GM12878 (cell line): ENCODE data around the gene GLB1L3. TPM values are rescaled to one million over a fixed set of nuclear protein-coding genes. Genes with fewer than 3 reads are reported as not detected.

ENCODE experiments used
- ATAC-seq: fragments of 200-7000 bp; cut with Tn5 transposase; 3 replicates; pipeline ENCODE4 v1.9.1; 2020; ENCODE audit warnings: mild to moderate bottlenecking, moderate library complexity
- BruUV-seq: library from RNA; stranded (reverse); fragments of 400-500 nt; replicated peaks from 2 replicates; lab custom pipeline; 2021; lab: Mats Ljungman, UMichigan
- CTCF ChIA-PET: fragments of 300-600 bp; sonication (Branson Sonifier 250); formaldehyde crosslinking; extraction: SDS; loops from one replicate; lab custom pipeline; 2021; ENCODE audit warnings: inconsistent platforms; lab: Yijun Ruan, JAX
- POLR2A ChIA-PET: fragments of 350-600 bp; formaldehyde crosslinking; extraction: SDS; loops from one replicate; lab custom pipeline; 2021; ENCODE audit warnings: inconsistent platforms; lab: Charles Lee
- RAD21 ChIA-PET: fragments of 300-600 bp; sonication (Branson Sonifier 250); formaldehyde crosslinking; loops from one replicate; lab custom pipeline; 2023; ENCODE audit warnings: antibody characterized with exemption; ENCODE audit not compliant: unreplicated experiment; lab: Charles Lee
- SMC1A ChIA-PET: fragments of 300-600 bp; sonication (Branson Sonifier 250); formaldehyde crosslinking; loops from one replicate; lab custom pipeline; 2023; ENCODE audit not compliant: unreplicated experiment, uncharacterized antibody; lab: Charles Lee
- DNase-seq: peaks from one replicate; pipeline ENCODE4 v3.0.0-alpha.2; 2011; ENCODE audit warnings: low read depth, low spot score
- FAIRE-seq: peaks from 3 replicates; lab custom pipeline; 2011; peaks lifted over from hg19 to GRCh38; lab: Jason Lieb, UNC
- H2AFZ ChIP-seq: 2 replicates; pipeline ENCODE4 v1.6.0; 2011; ENCODE audit warnings: low read depth, low read length, control low read depth; ENCODE audit not compliant: control insufficient read depth
- H3K27ac ChIP-seq: 2 replicates; pipeline ENCODE4 v1.5.1; 2011; ENCODE audit warnings: control low read depth; ENCODE audit not compliant: control insufficient read depth, insufficient read depth
- H3K27me3 ChIP-seq, 2 experiments: replicated peaks in 1 of 2; 2 replicates each; pipeline versions ENCODE4 v1.6.0 to v1.6.1; 2011; ENCODE audit warnings: low read length in 1 of 2; ENCODE audit not compliant: control insufficient read depth in 2 of 2, insufficient read depth in 2 of 2
- H3K36me3 ChIP-seq, 2 experiments: 2 replicates each; pipeline ENCODE4 v1.5.1; 2011; ENCODE audit warnings: low read length in 1 of 2; ENCODE audit not compliant: control insufficient read depth in 2 of 2, insufficient read depth in 2 of 2
- H3K4me1 ChIP-seq: 2 replicates; pipeline ENCODE4 v1.6.1; 2011; ENCODE audit warnings: mild to moderate bottlenecking, low read length, moderate library complexity, mixed read lengths; ENCODE audit not compliant: control insufficient read depth, insufficient read depth
- H3K4me2 ChIP-seq: 2 replicates; pipeline ENCODE4 v1.6.0; 2011; ENCODE audit warnings: control low read depth; ENCODE audit not compliant: control insufficient read depth, insufficient read depth
- H3K4me3 ChIP-seq: fragments of 200-600 bp; sonication (generic); 2 replicates; pipeline ENCODE4 v1.5.1; 2016
- H3K79me2 ChIP-seq: 2 replicates; pipeline ENCODE4 v1.6.0; 2011; ENCODE audit warnings: low read length; ENCODE audit not compliant: control insufficient read depth, insufficient read depth
- H3K9ac ChIP-seq: 2 replicates; pipeline ENCODE4 v1.8.0; 2011; ENCODE audit warnings: low read length, control low read depth, mixed read lengths; ENCODE audit not compliant: control insufficient read depth, insufficient read depth
- H3K9me3 ChIP-seq: replicated peaks from 3 replicates; pipeline ENCODE4 v1.5.1; 2011; ENCODE audit warnings: mild to moderate bottlenecking, low read length; ENCODE audit not compliant: control insufficient read depth, insufficient read depth
- H4K20me1 ChIP-seq: 2 replicates; pipeline ENCODE4 v1.6.0; 2011; ENCODE audit not compliant: control insufficient read depth, insufficient read depth
- BCL11A ChIP-seq: IDR thresholded peaks from 2 replicates; pipeline ENCODE4 v1.6.1; 2011; ENCODE audit warnings: low read depth, low read length
- BMI1 ChIP-seq: fragments of 450-650 bp; IDR thresholded peaks from 2 replicates; pipeline ENCODE4 v1.6.1; 2016; ENCODE audit warnings: mild to moderate bottlenecking, moderate library complexity, borderline replicate concordance
- CBX3 ChIP-seq: fragments of 200-600 bp; sonication (generic); IDR thresholded peaks from 2 replicates; pipeline ENCODE4 v1.6.1; 2016; ENCODE audit warnings: low read depth, borderline replicate concordance
- EZH2 ChIP-seq: IDR thresholded peaks from 2 replicates; pipeline ENCODE4 v1.6.1; 2012; ENCODE audit warnings: low read depth, mild to moderate bottlenecking, control low read depth, inconsistent platforms, low read length, borderline replicate concordance; ENCODE audit not compliant: control insufficient read depth
- NFYB ChIP-seq: IDR thresholded peaks from 2 replicates; pipeline ENCODE4 v1.6.1; 2011; ENCODE audit warnings: low read depth, mild to moderate bottlenecking, low read length, improper control_type of control experiment, moderate library complexity; ENCODE audit not compliant: insufficient read depth
- PAX5 ChIP-seq: IDR thresholded peaks from 2 replicates; pipeline ENCODE4 v1.6.1; 2011; ENCODE audit warnings: low read depth, low read length, borderline replicate concordance
- TARDBP ChIP-seq: IDR thresholded peaks from 2 replicates; pipeline ENCODE4 v1.6.1; 2016; ENCODE audit warnings: borderline replicate concordance
- WRNIP1 ChIP-seq: IDR thresholded peaks from 2 replicates; pipeline ENCODE4 v1.6.1; 2011; ENCODE audit warnings: low read depth, low read length, improper control_type of control experiment, borderline replicate concordance
- WGBS: methylation state at CpG from one replicate; pipeline ENCODE4 v1.1.6; 2016; ENCODE audit warnings: low lambda C conversion rate; ENCODE audit not compliant: insufficient replicate concordance, insufficient coverage; ENCODE audit errors: missing lambda C conversion rate; 5-methylcytosine and 5-hydroxymethylcytosine counted together
- in situ Hi-C: fragments of 300-500 bp; cut with MboI; formaldehyde crosslinking; loops from 9 replicates; pipeline ENCODE4 v1.14.3; 2018; ENCODE audit warnings: mixed read lengths
- intact Hi-C: fragments of 100-400 bp; cut with micrococcal nuclease; formaldehyde crosslinking; loops from one replicate; pipeline ENCODE4 v1.14.2; 2022; ENCODE audit not compliant: unreplicated experiment
- polyA plus RNA-seq, 11 experiments: library from polyadenylated mRNA; depleted of rRNA in 4 of 11; unstranded in 6 of 11; stranded (reverse) in 5 of 11; fragments of >200 nt; fragmentation: Nextera tagmentation in 4 of 11; fragmentation: Illumina TruSeq in 1 of 11; extraction: Ambion mirVana in 4 of 11; extraction: Trizol in 1 of 11; gene quantifications; 1 replicate in 1 of 11; 2 replicates in 10 of 11; pipeline versions ENCODE4 v1.2.1 to v1.2.3, GENCODE V29; 2011 to 2016; ENCODE audit warnings: inconsistent platforms in 2 of 11, missing spikeins in 2 of 11, low read depth in 1 of 11
- total RNA-seq, 4 experiments: library from RNA; depleted of rRNA in 3 of 4; stranded (reverse); fragments of >200 nt in 3 of 4; fragmentation: Illumina TruSeq in 1 of 4; extraction: Trizol in 1 of 4; gene quantifications; 2 replicates each; pipeline versions ENCODE4 v1.2.1 to v1.2.3, GENCODE V29; 2013 to 2021
- TF ChIP-seq, protein P1 (sequence below): fragments of 450-650 bp; conservative IDR thresholded peaks from 2 replicates; pipeline ENCODE4 v1.6.1; 2017; ENCODE audit warnings: mild to moderate bottlenecking, moderate library complexity
- TF ChIP-seq, protein P2 (sequence below): IDR thresholded peaks from 2 replicates; pipeline ENCODE4 v1.6.1; 2011; ENCODE audit warnings: low read depth, low read length, improper control_type of control experiment, borderline replicate concordance
- TF ChIP-seq, protein P3 (sequence below): fragments of 450-650 bp; IDR thresholded peaks from 2 replicates; pipeline ENCODE4 v1.6.1; 2017; ENCODE audit warnings: mild to moderate bottlenecking
- TF ChIP-seq, protein P4 (sequence below): fragments of 450-650 bp; IDR thresholded peaks from 2 replicates; pipeline ENCODE4 v1.6.1; 2017; ENCODE audit warnings: antibody characterized with exemption, mild to moderate bottlenecking, moderate library complexity
- TF ChIP-seq, protein P5 (sequence below): fragments of 450-650 bp; formaldehyde crosslinking; IDR thresholded peaks from 2 replicates; pipeline ENCODE4 v1.5.0; 2022; ENCODE audit warnings: mild to moderate bottlenecking, missing genetic modification characterization

Gene GLB1L3
- total and polyA plus RNA-seq, 10 of the 15 experiments (the other 5 are each of a cell fraction or from before 2014, with no cell fraction given) = 0.53 to 2.9 (median 1.9) TPM; not detected in 1

DNA sequence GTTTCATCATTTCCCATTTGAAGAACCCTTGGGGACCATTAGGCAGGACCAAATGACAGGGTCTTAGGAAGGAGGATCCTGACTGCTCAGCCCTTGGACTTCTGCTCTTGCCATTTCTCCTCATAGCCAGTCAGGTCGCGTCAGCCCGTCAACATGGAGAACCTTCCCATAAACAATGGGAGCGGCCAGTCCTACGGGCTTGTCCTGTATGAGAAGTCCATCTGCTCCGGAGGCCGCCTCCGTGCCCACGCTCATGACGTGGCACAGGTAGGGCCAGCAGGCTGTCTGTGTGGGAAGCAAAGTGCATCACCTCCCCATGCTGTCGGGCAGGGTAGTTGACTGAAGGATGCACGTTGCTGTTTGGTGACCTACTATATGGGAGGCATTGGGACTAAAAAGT, 36.0 kb downstream of the GLB1L3 start:
- H3K4me1 ChIP-seq = no peaks in the 10 kb centered on the region
- no TSS peak for BruUV-seq
- 59% methylated on average over 12 of the region's 12 CpGs for WGBS
- FAIRE-seq = no peak
- ChIA-PET CTCF (no interaction called here), RAD21 (no interaction called here), SMC1A (no interaction called here), POLR2A (no interaction called here)
- no peaks in the 10 kb centered on the region for H3K36me3 ChIP-seq
- H3K9me3 ChIP-seq = no peaks in the 10 kb centered on the region; the same call in 2 of the 3 replicates
- no peaks in the 10 kb centered on the region for H3K79me2 ChIP-seq
- in situ Hi-C loops = no loop called here
- ATAC-seq = no peak
- H3K4me3 ChIP-seq = no peak overlapping the region
- no peak overlapping the region for H3K27ac ChIP-seq
- intact Hi-C loops = no loop called here
- no peak overlapping the region for H3K9ac ChIP-seq
- no peaks in the 10 kb centered on the region for H4K20me1 ChIP-seq
- DNase-seq = no peak
- no peaks in the 10 kb centered on the region for H3K27me3 ChIP-seq
- no peak overlapping the region for H2AFZ ChIP-seq
- H3K4me2 ChIP-seq = no peak overlapping the region
- TF ChIP-seq, protein P1, sequence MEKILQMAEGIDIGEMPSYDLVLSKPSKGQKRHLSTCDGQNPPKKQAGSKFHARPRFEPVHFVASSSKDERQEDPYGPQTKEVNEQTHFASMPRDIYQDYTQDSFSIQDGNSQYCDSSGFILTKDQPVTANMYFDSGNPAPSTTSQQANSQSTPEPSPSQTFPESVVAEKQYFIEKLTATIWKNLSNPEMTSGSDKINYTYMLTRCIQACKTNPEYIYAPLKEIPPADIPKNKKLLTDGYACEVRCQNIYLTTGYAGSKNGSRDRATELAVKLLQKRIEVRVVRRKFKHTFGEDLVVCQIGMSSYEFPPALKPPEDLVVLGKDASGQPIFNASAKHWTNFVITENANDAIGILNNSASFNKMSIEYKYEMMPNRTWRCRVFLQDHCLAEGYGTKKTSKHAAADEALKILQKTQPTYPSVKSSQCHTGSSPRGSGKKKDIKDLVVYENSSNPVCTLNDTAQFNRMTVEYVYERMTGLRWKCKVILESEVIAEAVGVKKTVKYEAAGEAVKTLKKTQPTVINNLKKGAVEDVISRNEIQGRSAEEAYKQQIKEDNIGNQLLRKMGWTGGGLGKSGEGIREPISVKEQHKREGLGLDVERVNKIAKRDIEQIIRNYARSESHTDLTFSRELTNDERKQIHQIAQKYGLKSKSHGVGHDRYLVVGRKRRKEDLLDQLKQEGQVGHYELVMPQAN = no peak
- TF ChIP-seq BCL11A (no peak), CBX3 (no peak), WRNIP1 (no peak), TARDBP (no peak), NFYB (no peak), EZH2 (no peak), PAX5 (no peak), BMI1 (no peak)
- TF ChIP-seq, protein P2, sequence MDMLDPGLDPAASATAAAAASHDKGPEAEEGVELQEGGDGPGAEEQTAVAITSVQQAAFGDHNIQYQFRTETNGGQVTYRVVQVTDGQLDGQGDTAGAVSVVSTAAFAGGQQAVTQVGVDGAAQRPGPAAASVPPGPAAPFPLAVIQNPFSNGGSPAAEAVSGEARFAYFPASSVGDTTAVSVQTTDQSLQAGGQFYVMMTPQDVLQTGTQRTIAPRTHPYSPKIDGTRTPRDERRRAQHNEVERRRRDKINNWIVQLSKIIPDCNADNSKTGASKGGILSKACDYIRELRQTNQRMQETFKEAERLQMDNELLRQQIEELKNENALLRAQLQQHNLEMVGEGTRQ = no peak
- TF ChIP-seq, protein P3, sequence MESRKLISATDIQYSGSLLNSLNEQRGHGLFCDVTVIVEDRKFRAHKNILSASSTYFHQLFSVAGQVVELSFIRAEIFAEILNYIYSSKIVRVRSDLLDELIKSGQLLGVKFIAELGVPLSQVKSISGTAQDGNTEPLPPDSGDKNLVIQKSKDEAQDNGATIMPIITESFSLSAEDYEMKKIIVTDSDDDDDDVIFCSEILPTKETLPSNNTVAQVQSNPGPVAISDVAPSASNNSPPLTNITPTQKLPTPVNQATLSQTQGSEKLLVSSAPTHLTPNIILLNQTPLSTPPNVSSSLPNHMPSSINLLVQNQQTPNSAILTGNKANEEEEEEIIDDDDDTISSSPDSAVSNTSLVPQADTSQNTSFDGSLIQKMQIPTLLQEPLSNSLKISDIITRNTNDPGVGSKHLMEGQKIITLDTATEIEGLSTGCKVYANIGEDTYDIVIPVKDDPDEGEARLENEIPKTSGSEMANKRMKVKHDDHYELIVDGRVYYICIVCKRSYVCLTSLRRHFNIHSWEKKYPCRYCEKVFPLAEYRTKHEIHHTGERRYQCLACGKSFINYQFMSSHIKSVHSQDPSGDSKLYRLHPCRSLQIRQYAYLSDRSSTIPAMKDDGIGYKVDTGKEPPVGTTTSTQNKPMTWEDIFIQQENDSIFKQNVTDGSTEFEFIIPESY = no peak
- TF ChIP-seq, protein P4, sequence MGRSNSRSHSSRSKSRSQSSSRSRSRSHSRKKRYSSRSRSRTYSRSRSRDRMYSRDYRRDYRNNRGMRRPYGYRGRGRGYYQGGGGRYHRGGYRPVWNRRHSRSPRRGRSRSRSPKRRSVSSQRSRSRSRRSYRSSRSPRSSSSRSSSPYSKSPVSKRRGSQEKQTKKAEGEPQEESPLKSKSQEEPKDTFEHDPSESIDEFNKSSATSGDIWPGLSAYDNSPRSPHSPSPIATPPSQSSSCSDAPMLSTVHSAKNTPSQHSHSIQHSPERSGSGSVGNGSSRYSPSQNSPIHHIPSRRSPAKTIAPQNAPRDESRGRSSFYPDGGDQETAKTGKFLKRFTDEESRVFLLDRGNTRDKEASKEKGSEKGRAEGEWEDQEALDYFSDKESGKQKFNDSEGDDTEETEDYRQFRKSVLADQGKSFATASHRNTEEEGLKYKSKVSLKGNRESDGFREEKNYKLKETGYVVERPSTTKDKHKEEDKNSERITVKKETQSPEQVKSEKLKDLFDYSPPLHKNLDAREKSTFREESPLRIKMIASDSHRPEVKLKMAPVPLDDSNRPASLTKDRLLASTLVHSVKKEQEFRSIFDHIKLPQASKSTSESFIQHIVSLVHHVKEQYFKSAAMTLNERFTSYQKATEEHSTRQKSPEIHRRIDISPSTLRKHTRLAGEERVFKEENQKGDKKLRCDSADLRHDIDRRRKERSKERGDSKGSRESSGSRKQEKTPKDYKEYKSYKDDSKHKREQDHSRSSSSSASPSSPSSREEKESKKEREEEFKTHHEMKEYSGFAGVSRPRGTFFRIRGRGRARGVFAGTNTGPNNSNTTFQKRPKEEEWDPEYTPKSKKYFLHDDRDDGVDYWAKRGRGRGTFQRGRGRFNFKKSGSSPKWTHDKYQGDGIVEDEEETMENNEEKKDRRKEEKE = no peak
- TF ChIP-seq, protein P5, sequence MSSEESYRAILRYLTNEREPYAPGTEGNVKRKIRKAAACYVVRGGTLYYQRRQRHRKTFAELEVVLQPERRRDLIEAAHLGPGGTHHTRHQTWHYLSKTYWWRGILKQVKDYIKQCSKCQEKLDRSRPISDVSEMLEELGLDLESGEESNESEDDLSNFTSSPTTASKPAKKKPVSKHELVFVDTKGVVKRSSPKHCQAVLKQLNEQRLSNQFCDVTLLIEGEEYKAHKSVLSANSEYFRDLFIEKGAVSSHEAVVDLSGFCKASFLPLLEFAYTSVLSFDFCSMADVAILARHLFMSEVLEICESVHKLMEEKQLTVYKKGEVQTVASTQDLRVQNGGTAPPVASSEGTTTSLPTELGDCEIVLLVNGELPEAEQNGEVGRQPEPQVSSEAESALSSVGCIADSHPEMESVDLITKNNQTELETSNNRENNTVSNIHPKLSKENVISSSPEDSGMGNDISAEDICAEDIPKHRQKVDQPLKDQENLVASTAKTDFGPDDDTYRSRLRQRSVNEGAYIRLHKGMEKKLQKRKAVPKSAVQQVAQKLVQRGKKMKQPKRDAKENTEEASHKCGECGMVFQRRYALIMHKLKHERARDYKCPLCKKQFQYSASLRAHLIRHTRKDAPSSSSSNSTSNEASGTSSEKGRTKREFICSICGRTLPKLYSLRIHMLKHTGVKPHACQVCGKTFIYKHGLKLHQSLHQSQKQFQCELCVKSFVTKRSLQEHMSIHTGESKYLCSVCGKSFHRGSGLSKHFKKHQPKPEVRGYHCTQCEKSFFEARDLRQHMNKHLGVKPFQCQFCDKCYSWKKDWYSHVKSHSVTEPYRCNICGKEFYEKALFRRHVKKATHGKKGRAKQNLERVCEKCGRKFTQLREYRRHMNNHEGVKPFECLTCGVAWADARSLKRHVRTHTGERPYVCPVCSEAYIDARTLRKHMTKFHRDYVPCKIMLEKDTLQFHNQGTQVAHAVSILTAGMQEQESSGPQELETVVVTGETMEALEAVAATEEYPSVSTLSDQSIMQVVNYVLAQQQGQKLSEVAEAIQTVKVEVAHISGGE (CRISPR knock-in tag) = no peak
